SW480 (cell line): ENCODE measurements around the gene FOXO1.
"Not testable (repeated sequence)": the region's sequence is repeated elsewhere in the genome, so short reads cannot be mapped to it uniquely, and the experiment has no call there.

Experiments used
- DNase-seq: peaks from one replicate; pipeline ENCODE4 v3.0.0-alpha.2; 2016; ENCODE audit warnings: low spot score

Gene FOXO1

DNA sequence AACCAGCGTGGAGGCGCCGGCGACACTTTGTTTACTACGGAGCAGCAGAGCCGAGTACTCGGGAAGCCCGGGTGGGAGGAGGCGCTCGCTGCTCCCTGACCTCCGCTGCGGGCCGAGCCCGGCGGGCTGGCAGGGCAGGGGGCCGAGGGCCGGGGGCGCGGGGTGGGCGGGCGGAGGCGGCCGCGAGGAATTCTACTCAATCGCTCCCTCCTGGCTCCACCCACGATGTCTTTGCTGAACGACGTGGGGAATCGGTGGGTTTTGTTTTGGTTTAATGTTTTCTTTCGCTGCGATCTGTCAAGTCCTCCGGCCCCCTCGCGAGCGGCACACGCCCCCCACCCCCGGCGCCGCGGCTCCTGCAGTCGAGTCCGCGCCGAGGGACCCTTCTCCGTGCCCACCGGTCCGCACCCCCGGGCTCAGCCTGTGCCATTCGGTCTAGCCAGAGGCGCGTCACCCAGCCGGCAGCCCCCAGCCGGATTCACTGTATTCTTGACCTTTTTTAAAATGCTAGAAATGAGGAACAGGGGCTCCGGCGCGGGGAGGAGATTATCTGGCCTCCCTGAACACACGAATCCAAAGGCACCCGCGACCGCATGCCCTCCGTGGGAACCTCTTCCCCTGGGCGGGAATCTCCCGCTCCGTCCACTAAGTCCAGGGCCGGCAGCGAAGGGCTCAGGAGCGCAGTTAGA is 636 bp upstream of the FOXO1 start:
- peak; percentile 59 for DNase-seq

DNA sequence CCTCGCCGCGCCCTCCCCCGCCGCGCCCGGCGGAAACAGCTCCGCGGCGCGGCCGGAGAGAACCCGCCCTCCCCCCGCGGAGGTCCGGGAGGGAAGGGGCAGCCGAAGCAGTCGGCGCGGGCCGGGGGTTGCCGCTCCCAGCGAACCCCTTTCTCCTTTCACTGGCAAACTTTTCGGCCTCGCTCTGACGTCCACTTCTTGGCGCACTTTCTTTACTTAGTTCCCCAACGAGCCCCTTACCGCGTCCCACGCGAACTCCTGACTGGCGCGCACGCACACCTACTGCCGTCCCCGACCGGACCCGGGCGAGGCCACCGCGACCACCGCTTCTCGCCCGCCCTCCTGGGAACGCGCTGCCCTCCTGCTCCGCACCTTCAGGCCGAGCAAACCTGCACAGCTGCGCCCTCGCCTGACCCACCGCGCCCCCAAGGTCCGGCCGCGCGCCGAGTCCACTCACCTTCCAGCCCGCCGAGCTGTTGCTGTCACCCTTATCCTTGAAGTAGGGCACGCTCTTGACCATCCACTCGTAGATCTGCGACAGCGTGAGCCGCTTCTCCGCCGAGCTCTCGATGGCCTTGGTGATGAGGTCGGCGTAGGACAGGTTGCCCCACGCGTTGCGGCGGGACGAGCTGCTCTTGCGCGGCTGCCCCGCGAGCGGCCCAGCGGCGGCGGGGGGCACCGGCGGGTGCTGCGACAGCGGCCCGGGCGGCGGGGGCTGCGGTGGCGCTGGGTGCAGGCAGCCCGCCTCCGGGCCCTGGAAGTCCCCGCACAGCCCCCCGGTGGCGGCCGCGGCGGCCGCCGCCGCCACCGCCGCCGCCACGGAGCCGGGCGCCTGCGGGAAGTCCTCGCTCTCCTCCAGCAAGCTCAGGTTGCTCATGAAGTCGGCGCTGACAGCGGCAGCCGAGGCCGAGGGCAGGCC is 1.1 kb downstream of the FOXO1 start:
- DNase-seq = peak; percentile 61

DNA sequence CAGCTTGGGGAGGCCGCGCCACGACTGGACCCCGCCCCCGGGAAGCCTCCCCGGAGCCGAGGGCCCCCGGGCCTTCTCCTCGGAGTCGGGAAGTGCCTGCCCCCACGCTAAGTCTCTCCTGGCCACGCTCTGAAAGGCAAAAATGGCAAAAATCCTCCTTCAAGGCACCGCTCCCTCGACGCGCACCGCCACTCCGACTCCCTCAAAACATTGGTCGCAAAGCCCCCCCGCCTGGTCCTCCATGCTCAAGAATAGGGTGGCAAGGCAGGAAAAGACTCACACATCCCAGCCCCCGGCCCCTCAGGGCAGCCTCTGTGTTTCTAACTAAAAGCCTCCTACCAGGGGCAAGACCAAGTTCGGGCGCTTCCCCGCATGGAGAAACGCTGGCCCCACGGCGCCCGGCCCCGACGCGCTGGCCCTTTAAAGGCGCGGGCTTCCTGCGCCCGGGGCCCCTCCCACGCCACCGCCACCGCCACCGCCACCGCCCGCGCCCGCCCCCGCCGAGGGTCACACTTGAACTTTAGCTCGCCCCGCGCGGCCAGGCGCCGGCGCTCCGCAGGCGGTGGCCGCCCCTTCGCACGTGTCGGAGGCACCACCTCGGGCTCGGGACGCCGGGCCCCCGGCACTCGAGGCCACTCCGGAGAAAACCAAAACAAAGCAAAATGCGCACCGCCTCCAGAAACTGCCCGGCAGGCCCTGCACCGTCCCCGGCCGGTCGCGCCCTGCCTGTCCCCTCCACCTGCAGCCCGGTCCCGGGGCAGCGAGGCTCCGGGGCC is 1.9 kb downstream of the FOXO1 start:
- DNase-seq = peak; percentile 48

DNA sequence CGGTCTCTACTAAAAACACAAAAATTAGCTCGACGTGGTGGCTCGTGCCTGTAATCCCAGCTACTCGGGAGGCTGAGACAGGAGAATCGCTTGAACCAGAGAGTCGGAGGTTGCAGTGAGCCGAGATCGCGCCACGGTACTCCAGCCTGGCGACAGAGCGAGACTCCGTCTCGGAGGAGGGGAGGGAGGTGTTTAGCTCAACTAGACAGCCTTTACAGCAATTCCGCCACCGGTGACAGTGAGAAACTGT is 2.4 kb downstream of the FOXO1 start:
- DNase-seq = not testable (repeated sequence)

DNA sequence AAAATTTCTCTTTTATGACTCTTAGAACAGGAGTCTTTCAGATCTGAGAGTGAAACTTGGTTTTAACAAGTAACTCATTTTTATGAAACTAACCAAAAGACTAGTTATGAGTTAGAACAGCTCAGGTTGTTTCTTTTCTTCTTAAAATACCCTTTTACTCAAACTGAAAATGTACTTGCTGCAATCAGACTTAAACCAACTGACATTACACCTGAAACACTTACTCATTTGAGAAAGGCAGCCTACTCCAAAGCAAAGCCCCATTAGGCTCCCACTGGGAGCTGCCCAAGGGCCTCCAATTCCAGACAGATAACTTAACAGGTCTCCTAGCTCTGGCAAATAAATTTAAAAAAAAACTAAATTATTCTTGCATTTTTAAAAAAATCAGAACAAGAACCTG is 3.6 kb downstream of the FOXO1 start:
- DNase-seq = no peak

DNA sequence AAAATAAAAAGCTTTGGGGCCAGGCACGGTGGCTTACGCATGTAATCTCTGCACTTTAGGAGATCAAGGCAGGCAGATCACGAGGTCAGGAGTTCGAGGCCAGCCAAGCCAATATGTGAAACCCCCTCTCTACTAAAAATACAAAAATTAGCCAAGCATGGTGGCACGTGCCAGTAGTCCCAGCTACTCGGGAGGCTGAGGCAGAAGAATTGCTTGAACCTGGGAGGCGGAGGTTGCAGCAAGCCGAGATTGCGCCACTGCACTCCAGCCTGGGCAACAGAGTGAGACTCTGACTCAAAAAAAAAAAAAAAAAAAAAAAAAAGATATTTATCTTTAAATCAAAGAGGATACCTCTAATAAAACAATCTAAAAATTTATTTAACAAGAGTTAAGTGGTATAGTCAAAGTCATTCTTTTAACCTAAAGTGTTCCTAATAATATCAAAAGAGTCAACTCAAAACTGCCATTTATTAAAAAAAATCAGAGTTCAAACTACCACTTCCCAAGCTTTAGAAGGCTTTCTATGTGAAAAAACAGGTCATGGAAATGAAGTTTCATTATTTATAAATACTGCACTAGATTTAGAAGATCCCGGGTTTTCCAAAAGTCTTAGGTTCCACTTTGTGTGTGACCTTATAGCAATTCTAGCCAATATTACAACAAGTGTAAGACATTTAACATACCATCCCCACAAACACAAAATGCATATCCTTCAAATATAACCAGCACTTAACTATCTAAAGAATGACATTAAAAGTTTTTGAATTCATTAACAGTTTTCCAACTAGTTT is 4.4 kb downstream of the FOXO1 start:
- DNase-seq = no peak

DNA sequence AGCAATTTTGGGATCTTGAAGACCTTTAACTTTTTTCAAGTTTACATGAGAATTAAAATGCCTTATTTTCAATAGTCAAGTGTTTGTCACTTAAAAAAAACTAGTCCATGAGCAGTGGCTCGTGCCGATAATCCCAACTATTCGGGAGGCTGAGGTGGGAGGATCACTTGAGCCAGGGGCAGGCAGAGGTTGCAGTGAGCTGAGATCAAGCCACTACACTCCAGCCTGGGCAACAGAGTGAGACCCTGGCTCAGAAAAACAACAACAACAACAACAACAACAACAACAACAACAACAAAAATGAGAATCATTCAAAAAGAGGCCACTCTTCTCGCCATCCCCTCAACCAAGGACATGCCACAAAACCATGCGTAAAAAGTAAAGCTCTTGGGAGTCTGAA is 5.7 kb downstream of the FOXO1 start:
- DNase-seq = no peak

DNA sequence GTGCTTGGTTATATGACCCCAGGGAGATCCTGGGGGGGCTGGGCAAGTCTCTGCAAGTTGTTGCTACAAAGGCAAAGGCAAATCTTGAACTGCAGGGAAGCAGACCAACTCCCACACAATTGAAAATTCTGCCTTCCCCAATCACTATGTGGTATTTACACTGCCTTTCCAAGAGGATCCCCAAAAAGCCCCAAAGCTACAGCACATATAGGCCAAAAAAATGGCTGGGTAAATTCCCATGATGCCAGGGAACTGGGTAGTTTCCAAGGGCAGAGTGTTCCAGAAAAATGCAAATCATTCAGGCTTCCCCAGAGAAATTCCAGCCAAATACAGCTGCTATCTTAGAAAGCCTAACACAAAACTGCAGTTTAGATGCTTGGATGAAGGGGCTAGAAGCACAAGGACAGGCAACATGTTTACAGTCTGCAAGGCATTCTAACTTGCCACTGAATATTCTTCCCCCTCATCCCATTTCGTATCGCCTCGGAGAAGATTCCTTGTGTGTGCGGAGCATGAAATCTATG is 6.2 kb downstream of the FOXO1 start:
- DNase-seq = no peak

DNA sequence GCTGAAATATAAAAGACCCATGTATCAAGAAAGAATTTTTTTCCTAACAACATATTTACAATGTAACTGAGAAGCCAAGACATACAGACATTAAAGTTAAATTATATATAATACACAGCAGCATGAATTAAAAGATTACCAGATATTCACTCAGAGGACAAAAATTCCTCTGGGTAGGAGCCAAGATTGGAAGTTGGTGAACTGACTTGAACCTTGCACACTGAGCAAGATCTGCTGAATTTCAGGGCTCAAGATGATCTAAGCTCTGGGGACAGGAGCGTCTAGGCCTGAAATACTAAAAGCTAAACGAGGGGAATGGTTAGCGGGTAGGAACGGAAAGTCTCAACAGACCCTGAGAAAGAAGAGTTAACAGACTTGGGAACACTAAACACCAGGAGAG is 8.5 kb downstream of the FOXO1 start:
- DNase-seq = no peak

DNA sequence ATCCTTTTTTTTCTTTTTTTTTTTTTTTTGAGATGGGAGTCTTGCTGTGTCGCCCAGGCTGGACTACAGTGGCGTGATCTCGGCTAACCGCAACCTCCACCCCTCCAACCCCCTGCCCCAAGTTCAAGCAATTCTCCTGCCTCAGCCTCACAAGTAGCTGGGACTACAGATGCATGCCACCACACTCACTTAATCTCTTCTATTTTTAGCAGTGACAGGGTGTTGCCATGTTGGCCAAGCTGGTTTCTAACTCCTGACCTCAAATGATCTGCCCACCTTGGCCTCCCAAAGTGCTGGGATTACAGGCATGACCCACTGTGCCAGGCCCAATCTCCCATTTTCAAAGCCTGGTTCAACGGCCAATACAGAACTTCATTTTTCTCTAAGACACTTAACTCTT is 9.1 kb downstream of the FOXO1 start:
- DNase-seq = no peak

DNA sequence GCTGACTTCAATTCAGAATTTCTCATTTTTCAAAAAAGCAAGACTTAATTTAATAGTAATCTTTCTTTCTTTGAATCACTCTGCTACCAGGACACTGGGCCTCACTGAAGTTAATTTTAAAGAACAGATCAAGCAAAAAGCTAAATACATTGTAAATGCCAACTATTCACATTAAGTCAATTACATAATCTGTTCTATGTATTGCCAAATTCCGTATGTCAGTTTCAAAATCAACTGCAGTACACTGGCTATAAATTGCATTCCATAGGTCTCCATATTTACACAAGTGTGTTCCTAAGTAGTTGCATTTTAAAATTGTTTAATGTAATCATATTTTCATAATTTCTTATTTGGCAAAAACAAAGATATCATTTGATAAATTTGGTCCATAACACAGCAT is 10.1 kb downstream of the FOXO1 start:
- DNase-seq = no peak

DNA sequence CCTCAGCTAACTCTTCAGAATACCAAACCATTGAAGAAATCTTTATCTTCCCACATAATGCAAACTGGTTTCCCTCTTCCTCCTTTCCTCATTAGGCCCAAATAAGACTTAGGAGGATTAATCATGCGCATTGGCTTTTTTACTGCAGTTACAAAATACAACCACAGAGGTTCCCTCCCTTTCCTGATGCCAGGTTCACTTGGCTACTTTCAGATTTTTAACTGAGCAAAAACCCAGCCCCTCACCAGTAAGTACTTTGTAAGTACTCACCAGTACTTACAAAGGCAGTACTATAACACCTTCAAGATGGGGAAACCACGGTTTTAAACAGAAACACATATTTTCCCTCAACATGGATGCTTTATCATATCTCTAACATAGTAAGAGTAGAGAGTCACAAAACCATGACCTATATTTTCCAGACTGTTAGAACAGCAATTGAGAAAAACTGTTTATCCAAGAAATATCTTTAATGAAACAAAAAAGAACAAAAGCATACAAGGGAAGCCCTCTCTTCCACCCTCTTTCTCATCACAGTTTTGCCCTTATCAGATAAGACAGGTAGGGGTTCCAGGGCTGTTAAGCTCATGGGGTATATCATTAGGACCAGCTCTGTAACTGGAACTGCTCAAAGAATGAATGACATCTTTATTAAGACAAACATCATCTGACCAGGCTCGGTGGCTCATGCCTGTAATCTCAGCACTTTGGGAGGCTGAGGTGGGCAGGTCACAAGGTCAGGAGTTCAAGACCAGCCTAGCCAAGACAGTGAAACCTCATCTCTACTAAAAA is 12.7 kb downstream of the FOXO1 start:
- DNase-seq = no peak

DNA sequence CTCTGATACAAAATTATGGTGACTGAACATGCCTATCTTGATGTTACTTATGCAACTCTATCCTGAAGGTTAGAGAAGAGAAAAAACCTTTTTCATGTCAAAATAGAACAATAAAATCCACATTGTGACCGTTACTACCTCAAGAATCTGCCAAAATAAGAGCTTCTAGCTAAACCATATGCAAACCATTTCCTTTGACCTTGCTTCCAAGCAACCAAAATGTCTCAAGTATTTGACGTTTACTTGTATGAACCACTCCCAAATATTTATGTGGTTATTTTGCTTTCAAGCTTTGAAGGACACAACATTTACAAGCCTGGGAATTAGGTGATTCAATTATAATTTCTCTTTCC is 13.9 kb downstream of the FOXO1 start:
- DNase-seq = no peak

DNA sequence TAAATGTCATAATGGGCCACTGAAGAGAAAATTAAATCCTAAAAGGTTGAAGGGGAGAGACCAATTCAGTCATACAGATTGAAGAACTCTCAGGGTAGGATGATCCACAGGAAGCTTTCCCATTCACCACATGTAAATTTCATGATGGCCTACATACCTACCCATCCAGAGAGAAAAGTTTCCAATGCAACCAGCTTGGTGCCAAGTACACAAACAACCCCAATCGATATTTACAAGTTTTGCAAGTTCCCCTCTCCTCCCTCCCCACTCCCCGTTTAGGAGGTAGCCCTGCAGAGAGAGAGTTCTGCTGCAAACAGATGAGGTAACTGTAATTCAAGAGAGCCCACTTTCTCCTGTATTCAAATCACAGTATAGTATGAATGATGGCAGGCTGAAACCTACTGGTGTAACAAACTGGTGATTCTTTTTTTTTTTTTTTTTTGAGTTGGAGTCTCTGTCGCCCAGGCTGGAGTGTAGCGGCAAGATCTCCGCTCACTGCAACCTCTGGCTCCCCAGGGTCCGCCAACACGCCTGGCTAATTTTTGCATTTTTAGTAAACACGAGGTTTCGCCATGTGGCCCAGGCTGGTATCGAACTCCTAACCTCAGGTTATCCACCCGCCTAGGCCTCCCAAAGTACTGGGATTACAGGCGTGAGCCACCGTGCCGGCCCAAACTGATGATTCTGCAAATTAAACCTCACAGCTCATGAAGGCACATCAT is 14.4 kb downstream of the FOXO1 start:
- DNase-seq = no peak

DNA sequence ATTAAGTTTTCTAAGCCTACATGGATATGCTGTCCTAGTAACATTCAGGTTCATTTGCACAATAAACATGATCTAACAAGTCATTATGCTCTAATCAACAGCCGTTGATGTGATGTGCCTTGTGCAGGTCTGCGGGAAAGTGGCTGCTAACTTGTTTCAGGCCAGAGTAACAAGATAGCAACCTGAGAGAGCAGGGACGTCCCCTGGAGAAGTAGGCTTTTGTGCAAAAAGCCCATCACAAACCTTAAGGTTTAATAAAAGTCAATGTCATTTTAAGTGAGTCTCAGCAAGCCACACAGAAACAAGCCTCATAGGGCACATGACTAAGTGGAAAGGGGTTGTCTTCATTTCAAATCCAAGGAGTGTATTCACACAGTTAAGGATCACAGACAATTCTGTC is 17.6 kb downstream of the FOXO1 start:
- DNase-seq = no peak

DNA sequence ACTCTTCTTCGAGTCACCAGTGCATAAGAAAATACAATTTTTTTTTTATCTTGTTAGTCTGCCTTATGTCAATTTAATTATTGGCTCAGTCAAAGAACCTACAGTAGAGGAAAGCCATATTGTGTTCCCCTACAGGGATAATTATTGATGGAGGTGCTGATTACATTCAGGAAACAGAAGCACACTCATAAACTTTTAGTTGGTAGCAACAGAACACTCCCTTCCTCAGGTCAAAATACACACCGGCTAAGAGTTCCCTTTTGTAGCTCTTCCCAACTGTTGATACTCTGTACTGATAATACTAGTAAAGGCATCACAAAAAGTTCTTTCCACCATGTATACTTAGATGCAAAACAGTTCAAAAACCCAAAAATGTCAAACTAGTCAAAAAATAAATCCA is 18.4 kb downstream of the FOXO1 start:
- no peak for DNase-seq

DNA sequence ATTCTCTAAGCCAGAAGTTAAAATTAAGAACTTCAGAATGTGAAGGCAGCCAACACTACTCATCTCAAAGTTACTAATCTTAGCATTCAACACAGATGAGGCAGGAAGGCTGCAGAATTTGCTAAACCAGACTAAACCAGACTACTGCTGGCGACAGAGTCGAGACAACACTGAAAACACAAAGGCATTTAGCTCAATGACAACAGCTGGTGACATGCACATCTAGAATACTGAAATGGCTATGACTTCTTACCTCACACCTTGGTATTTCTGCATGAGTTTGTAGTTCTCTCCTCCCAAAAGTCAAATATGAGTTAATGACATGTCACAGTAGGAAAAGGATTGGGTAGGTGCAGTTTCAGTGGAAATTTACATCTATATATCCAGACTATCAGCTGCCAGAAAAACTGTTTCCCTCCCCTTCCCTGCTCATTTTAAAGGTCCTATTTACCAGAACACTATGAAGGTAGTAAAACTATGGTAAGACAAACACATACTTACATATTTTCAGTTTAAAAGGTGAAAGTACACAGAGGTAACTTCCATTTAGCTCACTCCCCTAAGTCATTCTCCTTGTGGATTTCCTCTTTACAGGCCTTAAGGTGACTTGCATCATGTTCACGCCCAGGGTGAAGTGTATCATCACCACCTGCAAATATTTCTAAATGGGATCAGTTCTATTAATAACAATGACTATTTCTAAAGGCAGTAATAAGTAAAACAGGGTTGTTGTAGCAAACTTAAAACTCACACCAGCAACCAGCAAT is 21.4 kb downstream of the FOXO1 start:
- no peak for DNase-seq

DNA sequence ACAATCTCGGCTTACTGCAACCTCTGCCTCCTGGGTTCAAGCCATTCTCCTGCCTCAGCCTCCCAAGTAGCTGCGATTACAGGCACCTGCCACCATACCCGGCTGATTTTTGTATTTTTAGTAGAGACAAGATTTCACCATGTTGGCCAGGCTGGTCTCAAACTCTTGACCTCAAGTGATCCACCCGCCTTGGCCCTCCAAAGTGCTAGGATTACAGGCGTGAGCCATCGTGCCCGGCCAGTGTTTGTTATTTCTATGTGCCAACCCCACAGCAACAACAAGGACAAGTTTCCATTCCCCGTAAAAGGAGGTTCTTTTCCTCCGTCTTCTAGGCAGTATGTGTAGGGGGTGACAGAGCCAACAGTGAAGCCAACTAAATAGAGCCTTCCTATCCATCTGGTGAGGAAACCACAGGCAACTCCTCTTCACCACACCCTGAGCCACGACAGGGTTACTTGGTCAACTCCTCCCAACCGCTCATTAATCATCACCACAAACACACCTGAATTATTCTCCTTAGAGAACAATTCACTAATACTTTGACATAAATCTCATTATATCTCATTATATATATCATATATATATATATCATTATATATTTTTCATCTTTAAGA is 25.5 kb downstream of the FOXO1 start:
- peak; percentile 50 for DNase-seq

DNA sequence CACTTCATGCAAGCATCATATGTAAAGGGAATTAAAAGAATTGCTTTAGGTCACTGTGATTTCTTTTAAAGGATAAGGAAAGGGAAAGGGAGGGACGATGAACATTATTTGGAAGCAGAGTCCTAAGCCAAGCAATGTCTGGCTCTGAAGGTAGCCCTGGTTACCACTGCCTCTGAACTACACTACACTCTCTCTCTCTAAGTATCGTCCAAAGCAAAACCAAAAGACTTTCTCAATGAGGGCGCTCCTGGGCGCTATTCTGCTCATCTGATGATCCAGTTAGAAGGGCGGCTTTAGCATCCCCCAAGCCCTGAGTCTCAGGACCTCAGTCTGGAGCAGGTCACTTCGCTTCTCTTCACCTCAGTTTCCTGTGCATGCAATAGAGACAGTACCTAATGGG is 26.2 kb downstream of the FOXO1 start:
- DNase-seq = no peak
